ENCODE data around the gene GOLGA2.

The GOLGA2 gene

GRCh38 chr9:128265348-128265847 is 10.4 kb downstream of the GOLGA2 start:
- no peak for DNase-seq
- in situ Hi-C loops (cut with HindIII; ENCODE audit: low pct_ligation_motif_present, low pct_unique_long_range_greater_than_20kb, low sequenced_read_pairs), result no loop called here

GRCh38 chr9:128262687-128263086 is 13.1 kb downstream of the GOLGA2 start:
- no peak for DNase-seq
- in situ Hi-C loops (cut with HindIII; ENCODE audit: low pct_ligation_motif_present, low pct_unique_long_range_greater_than_20kb, low sequenced_read_pairs), result no loop called here

GRCh38 chr9:128260340-128260739 is 15.5 kb downstream of the GOLGA2 start:
- in situ Hi-C loops (cut with HindIII; ENCODE audit: low pct_ligation_motif_present, low pct_unique_long_range_greater_than_20kb, low sequenced_read_pairs), result no loop called here
- DNase-seq, result no peak

- in situ Hi-C loops (cut with HindIII; ENCODE audit: low pct_ligation_motif_present, low pct_unique_long_range_greater_than_20kb, low sequenced_read_pairs), result no loop called here
- no peak for DNase-seq
These were observed 16.7 kb downstream of the GOLGA2 start for GRCh38 chr9:128259156-128259555.

GRCh38 chr9:128258326-128258725 is 17.5 kb downstream of the GOLGA2 start:
- in situ Hi-C loops (cut with HindIII; ENCODE audit: low pct_ligation_motif_present, low pct_unique_long_range_greater_than_20kb, low sequenced_read_pairs), result no loop called here
- no peak for DNase-seq

GRCh38 chr9:128257907-128258306 is 17.9 kb downstream of the GOLGA2 start:
- in situ Hi-C loops (cut with HindIII; ENCODE audit: low pct_ligation_motif_present, low pct_unique_long_range_greater_than_20kb, low sequenced_read_pairs), result no loop called here
- DNase-seq, result no peak

GRCh38 chr9:128257086-128257825 is 18.6 kb downstream of the GOLGA2 start:
- DNase-seq, result no peak
- in situ Hi-C loops (cut with HindIII; ENCODE audit: low pct_ligation_motif_present, low pct_unique_long_range_greater_than_20kb, low sequenced_read_pairs), result no loop called here

- in situ Hi-C loops (cut with HindIII; ENCODE audit: low pct_ligation_motif_present, low pct_unique_long_range_greater_than_20kb, low sequenced_read_pairs), result no loop called here
- DNase-seq, result peak; percentile 51
These were observed 20.7 kb downstream of the GOLGA2 start for GRCh38 chr9:128254855-128255759.

GRCh38 chr9:128254362-128254761 is 21.4 kb downstream of the GOLGA2 start:
- DNase-seq, result no peak
- in situ Hi-C loops (cut with HindIII; ENCODE audit: low pct_ligation_motif_present, low pct_unique_long_range_greater_than_20kb, low sequenced_read_pairs), result no loop called here

GRCh38 chr9:128253991-128254346 is 21.8 kb downstream of the GOLGA2 start:
- DNase-seq, result no peak
- in situ Hi-C loops (cut with HindIII; ENCODE audit: low pct_ligation_motif_present, low pct_unique_long_range_greater_than_20kb, low sequenced_read_pairs), result no loop called here

GRCh38 chr9:128253140-128253990 is 22.4 kb downstream of the GOLGA2 start:
- in situ Hi-C loops (cut with HindIII; ENCODE audit: low pct_ligation_motif_present, low pct_unique_long_range_greater_than_20kb, low sequenced_read_pairs), result no loop called here

GRCh38 chr9:128252317-128253139 is 23.3 kb downstream of the GOLGA2 start:
- in situ Hi-C loops (cut with HindIII; ENCODE audit: low pct_ligation_motif_present, low pct_unique_long_range_greater_than_20kb, low sequenced_read_pairs), result no loop called here

More at GRCh38 chr9:128253140-128253990, 22.4 kb downstream of the GOLGA2 start:
- DNase-seq, result no peak

GRCh38 chr9:128251732-128252100 is 24.1 kb downstream of the GOLGA2 start:
- in situ Hi-C loops (cut with HindIII; ENCODE audit: low pct_ligation_motif_present, low pct_unique_long_range_greater_than_20kb, low sequenced_read_pairs), result no loop called here
- no peak for DNase-seq

More at GRCh38 chr9:128252317-128253139, 23.3 kb downstream of the GOLGA2 start:
- no peak for DNase-seq

GRCh38 chr9:128250839-128251731 is 24.7 kb downstream of the GOLGA2 start:
- in situ Hi-C loops (cut with HindIII; ENCODE audit: low pct_ligation_motif_present, low pct_unique_long_range_greater_than_20kb, low sequenced_read_pairs), result no loop called here
- no peak for DNase-seq

- in situ Hi-C loops (cut with HindIII; ENCODE audit: low pct_ligation_motif_present, low pct_unique_long_range_greater_than_20kb, low sequenced_read_pairs), result no loop called here
- peak; percentile 13 for DNase-seq
These were observed 25.6 kb downstream of the GOLGA2 start for GRCh38 chr9:128249908-128250838.

- no peak for DNase-seq
These were observed 26.3 kb downstream of the GOLGA2 start for GRCh38 chr9:128249558-128249907.

More at GRCh38 chr9:128249558-128249907, 26.3 kb downstream of the GOLGA2 start:
- in situ Hi-C loops (cut with HindIII; ENCODE audit: low pct_ligation_motif_present, low pct_unique_long_range_greater_than_20kb, low sequenced_read_pairs), result no loop called here
